Measurements from ENCODE around the gene ABCG5.

The ABCG5 gene

GRCh38 chr2:43806719-43807031, 32.0 kb downstream of the ABCG5 start:
- no peak for DNase-seq (ENCODE audit: low spot score)

DNA sequence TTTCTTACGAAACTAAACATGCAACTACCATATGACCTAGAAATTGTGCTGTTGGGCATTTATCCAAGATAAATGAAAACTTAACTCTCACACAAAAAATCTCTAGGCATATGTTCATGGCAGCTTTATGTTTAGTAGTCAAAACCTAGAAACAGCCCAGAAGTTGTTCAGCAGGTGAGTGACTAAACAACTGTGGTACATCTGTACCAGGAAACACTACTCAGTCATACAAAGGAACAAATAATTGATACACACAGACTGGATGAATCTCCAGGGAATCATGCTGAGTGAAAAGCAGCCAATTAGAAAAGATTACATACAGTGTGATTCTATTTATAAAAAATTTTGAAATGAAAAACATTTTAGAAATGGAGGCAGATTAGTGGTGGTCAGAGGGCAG, 35.5 kb downstream of the ABCG5 start:
- no peak for DNase-seq (ENCODE audit: low spot score)

DNA sequence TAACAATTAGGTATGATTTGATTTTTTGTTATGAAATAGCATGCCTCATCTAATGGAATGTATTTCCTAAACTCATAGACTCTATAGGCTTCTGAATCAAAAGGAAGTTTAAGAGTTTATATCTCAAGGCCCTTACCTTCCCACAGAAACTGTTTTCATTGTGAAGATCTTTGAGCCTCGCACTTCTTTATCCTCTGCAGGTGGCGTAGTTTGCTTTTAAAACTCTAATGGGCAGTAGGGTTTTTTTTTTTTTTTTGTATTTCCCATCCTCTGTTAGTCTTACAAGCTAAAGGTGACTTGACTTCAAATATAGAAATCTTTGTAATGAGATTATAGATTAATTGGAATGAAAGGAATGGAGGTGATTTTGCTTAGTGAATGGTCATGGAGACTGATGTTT, 36.5 kb downstream of the ABCG5 start:
- DNase-seq (ENCODE audit: low spot score) = no peak

DNA sequence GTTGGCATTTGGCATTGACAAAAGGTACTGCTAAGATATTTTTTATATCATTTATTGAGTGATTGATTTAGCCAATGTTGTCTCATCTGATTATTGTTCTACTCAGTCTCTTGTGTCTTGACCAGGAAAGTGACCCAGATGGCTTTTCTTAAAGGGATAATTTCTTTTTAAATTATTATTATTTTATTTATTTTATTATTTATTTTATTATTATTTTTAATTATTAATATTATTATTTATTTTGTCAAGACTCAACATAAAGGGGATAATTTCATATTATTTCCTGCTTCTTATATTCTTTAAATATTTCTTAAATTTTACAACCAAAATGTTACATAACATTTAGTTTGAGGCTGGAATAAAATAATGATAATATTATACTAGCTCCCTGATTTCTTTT, 37.7 kb downstream of the ABCG5 start:
- no peak for DNase-seq (ENCODE audit: low spot score)

DNA sequence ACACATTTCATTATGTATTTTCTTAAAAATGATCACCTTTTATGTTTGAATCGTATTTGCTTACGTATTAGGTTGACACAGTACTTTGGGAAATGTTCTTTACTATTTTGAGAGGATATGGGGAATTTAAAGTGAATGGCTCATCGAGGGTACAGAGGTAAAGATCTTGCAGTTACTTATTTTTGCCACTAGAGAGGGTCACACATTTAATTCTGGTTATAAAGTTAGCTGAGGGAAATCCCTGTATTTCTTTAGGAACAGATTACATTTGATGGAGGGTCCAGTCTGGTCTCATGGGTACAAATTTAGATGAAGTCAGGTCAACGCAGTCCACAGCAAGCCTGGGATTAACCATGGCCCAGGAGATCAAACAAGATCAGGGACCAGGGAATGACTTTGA, 40.3 kb downstream of the ABCG5 start:
- no peak for DNase-seq (ENCODE audit: low spot score)

DNA sequence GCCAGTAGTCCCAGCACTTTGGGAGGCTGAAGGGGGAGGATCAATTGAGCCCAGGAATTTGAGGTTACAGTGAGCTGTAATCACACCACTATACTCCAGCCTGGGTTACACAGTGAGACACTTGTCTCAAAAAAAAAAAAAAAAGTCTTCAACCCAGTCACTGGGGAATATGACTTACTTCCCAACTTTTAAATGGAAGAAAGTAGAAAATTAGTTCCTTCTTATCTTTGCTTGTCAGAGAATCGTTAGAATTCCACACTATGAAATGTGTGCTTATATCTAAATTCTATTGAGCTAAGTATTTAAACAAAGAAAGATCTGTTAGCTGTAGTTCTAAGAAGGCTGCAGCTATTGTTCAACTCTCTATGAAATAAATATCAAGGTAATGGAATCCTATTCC, 42.4 kb downstream of the ABCG5 start:
- DNase-seq (ENCODE audit: low spot score) = no peak

- DNase-seq (ENCODE audit: low spot score) = no peak
Observed at GRCh38 chr2:43794956-43795355, 43.7 kb downstream of the ABCG5 start.

DNA sequence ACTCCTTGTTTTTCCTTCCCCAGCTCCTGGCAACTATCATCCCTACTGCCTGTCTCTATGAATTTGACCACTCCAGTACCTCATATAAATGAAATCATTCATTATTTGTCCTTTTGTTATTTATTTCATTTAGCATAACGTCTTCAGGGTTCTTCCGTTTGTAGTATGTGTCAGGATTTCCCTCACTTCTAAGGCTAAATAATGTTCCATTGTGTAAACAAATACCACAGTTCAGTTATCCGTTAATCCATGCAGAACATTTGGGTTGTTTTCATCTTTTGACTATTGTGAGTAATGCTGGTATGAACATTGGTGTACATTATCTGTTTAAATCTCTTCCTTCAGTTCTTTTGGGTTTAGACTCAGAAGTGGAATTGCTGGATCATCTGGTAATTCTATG, 46.0 kb downstream of the ABCG5 start:
- DNase-seq (ENCODE audit: low spot score) = no peak

DNA sequence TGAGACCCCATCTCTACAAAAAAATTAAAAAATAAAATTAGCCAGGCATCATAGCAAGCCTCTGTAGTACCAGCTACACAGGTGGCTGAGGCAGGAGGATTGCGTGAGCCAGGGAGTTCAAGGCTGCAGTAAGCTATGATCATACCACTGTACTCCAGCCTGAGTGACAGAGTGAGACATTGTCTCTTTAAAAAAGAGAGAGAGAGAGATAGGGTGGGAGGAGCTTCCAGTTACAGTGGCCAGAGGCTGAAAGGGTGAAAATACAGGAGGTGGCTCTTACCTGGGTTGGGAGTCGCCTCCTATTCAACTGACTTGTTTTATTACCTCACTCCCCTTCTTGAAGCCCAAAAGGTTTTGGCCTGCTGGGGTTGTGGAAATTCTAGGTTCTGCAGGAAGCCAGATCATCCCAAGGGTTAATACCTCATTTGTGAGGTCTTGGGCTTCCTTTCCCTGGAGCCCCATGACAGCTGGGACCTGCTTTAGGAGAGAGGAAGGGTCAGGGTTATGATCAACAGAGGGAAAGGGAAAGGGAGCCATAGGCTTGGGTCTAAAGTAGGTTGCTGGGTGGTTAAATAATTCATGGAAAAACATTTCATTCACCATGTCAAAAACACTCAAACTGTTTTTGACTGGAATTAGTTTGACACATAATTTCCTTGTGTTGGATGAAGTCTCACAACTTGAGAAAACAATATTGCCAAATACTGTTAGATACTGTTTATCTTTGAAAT, 47.4 kb downstream of the ABCG5 start:
- DNase-seq (ENCODE audit: low spot score) = no peak

GRCh38 chr2:43790147-43790546, 48.5 kb downstream of the ABCG5 start:
- no peak for DNase-seq (ENCODE audit: low spot score)

DNA sequence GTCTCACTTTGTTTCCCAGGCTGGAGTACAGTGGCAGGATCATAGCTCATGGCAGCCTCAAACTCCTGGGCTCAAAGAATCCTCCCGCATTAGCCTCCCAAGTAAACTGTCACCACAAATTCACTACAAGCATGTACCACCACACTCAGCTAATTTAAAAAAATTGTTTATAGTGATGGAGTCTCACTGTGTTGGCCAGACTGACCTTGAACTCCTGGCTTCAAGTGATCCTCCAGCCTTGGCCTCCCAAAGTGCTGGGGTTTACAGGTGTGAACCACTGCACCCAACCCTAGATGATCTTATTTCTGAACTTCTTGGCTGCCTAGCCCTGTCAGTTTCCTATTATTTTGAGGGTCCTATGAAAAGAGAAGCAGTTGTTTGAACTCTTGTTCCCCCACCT, 50.0 kb downstream of the ABCG5 start:
- DNase-seq (ENCODE audit: low spot score) = no peak

DNA sequence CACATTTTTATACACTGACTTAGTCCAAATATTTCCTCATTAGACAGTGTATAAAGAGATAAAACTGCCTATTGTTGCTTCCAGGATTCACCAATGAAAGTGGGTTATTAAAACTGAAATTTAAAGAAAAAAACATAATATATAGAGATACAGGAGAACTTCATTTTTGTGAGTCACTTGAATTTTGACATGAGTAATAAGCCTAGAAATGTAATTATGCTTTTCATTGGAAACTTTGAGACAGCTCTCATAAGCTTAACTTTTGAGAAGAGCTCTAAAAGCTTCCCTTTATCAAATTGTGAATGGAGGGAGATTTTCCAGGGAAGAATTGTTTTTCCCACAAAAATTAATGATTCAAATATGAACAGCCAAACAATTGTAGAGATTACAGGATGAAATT, 50.7 kb downstream of the ABCG5 start:
- DNase-seq (ENCODE audit: low spot score) = no peak

DNA sequence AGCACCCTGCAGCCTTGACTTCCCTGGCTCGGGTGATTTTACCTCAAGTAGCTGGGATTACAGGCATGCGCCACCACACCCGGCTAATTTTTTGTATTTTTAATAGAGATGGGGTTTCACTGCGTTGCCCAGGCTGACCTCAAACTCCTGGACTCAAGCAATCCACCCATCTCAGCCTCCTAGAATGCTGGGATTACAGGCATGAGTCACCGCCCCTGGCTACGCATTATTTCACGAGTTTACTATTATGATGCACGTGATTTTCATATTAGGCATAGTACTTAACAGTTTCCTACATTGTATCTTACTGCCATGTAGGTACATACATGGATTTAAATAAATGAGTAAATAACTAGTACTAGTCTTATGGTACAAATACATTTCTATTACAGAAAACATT, 60.4 kb downstream of the ABCG5 start:
- DNase-seq (ENCODE audit: low spot score) = no peak

- no peak for DNase-seq (ENCODE audit: low spot score)
Observed at GRCh38 chr2:43777306-43777926, 61.2 kb downstream of the ABCG5 start.

DNA sequence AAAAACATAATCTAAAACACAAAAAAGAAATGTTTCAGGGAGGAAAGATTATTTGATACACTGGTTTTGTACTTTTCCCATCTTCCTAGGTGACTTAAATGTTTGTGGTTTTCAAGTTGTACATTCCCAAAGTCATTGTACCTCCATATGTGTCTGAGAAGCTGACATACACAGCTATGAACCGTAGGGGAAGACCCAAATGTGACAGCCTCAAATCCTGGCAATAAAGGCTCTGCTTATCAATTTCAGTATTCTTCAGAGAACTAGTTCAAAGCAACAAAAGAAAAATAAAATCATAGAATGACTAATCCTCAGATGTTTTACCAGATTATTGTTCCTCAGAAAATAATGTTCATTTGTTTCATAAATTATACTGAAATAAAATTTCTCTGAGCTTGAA, 62.3 kb downstream of the ABCG5 start:
- no peak for DNase-seq (ENCODE audit: low spot score)

DNA sequence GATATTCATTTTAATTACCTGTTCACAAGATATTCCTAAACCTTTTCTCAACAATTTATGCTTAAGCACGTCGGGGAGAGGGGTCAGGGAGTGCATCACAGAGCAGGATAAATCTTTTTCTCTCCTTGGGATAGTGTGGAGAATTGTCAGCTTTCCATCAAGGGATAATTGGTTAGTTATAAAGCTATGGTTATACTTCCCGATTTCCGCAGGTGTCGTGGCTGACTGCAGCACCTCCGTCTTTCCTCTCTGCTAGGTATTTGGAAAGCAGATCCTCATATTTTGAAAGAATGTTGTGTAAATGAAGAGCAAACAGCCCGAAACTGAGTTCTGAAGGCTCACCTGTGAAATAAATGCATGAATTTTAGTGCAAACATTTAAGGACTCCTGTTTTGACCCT, 64.0 kb downstream of the ABCG5 start:
- DNase-seq (ENCODE audit: low spot score) = no peak

DNA sequence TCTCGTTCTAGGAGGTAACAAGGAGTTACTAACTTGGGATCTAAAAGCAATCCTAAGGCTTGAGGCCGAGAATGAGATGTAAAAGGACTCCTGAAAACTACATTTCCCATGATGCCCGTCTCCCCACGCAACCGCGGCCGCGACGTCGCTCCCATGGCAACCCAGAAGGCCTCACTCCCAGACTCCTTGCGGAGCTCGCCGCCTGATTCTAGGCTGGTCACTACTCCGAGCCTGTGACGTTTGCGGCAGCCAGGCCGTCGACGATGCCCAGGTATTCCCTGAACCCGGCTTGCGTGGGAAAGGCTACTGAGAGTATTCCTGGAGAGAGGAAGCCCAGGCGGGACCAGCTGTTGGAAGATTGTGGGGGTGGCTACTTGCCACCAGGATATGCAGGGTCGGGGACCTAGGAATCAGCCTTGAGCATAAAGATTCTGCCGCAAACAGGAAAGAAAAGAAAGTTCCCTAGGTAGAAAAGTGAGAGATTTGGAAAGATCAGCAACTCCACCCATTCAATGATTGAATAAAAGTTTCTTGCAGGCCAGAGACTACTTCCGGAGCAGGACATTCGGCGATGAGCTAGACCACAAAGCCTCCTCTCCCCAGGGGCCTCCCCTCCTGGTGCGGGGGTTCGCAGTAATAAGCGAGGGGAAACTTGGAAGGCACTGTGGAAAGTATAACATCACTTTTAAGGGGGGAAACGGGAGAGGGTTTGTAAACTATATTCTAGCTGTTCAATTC, 64.6 kb downstream of the ABCG5 start, which contains the start of gene DYNC2LI1:
TSS of gene DYNC2LI1 (plus strand) at position 164 of the 738 bp plus-strand sequence. CDS start at position 264, 100 bp downstream.
- peak; percentile 89 for DNase-seq (ENCODE audit: low spot score)

DNA sequence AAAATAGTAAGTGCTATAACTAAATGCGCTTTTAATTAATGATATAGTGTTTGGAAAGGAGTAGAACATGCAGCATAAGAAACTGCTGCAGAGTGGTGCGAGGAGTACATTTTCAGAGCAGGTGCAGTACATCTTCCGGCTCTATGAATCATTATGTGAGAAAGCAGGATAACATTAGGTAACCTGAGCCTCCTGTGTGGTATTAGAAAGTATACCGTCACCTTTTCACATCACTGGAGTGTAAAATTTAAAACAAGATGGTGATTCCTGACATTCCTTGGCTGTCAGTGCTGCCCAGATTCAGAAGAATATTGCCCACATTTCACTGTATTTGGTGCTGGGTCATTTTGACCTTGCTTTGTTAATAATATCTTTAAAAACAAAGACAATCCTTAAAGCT, 72.6 kb downstream of the ABCG5 start:
- no peak for DNase-seq (ENCODE audit: low spot score)

GRCh38 chr2:43764086-43764705, 74.4 kb downstream of the ABCG5 start:
- no peak for DNase-seq (ENCODE audit: low spot score)

DNA sequence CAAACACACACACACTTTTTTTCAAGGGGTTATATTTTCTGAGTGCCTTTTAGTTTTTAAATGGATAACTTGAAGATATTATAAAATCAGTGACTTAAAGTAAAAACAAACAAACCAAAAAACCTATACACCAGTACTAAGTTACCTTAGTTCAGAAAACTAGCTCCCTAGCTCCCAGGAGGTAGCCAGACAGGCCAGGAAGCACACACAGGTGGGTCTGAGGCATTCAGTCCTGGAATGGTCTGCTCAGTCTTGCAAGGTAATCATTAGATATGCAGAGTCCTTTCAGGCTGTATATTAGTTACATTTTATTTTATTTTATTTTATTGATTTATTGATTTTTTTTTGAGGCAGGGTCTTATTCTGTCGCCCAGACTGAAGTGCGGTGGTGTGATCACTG, 75.5 kb downstream of the ABCG5 start:
- no peak for DNase-seq (ENCODE audit: low spot score)
